ENCODE results near the gene SYT12. TPM values are rescaled to one million over a fixed set of nuclear protein-coding genes. Genes with fewer than 3 reads are reported as not detected.
A peak's percentile ranks its signal among the peaks of the same experiment; 100 is the strongest.

The SYT12 gene
- total and polyA plus RNA-seq, 5 experiments from 2014 or later = not detected

GRCh38 chr11:67024410-67024809, 1.5 kb downstream of the SYT12 start:
- Mint-ChIP-seq H3K4me3 (peak overlapping the region; percentile 45 to 89 (median 80)), H3K9me3 (no peaks in the 10 kb centered on the region), H3K4me1 (peaks cover 11 to 32% (median 30%) of the 10 kb centered on the region in 4 donors), H3K36me3 (no peaks in the 10 kb centered on the region), H3K27me3 (peaks cover 7 to 53% (median 29%) of the 10 kb centered on the region in 5 donors), H3K27ac (peak overlapping the region in 5 of 10 donors; percentile 27 to 94 (median 67))
- DNase-seq = peak in 8 of 10 donors; percentile 14 to 81 (median 63)
- peak; percentile 73 to 84 for ATAC-seq
- POLR2A ChIA-PET = no interaction called here

- Mint-ChIP-seq H3K27me3 (peaks cover 7 to 52% (median 27%) of the 10 kb centered on the region in 5 donors), H3K9me3 (no peaks in the 10 kb centered on the region), H3K36me3 (no peaks in the 10 kb centered on the region), H3K27ac (no peak overlapping the region), H3K4me3 (peak overlapping the region in 9 of 10 donors; percentile 13 to 89 (median 69)), H3K4me1 (peaks cover 11 to 32% (median 30%) of the 10 kb centered on the region in 4 donors)
- peak; percentile 2 to 8 for ATAC-seq
- POLR2A ChIA-PET = interaction anchor here (0.6 kb wide), 1 partner anchor 237 kb away, joined by 3 read pairs; no protein-coding TSS in a partner anchor
- peak in 1 of 10 donors; percentile 15 for DNase-seq
These were observed 2.0 kb downstream of the SYT12 start for GRCh38 chr11:67024966-67025365.

- H3K27me3 Mint-ChIP-seq = peaks cover 7 to 54% (median 25%) of the 10 kb centered on the region in 5 donors
- ATAC-seq (no peak), DNase-seq (no peak)
- peaks cover 11 to 32% (median 30%) of the 10 kb centered on the region in 4 donors for H3K4me1 Mint-ChIP-seq
- POLR2A ChIA-PET = interaction anchor here (0.6 kb wide), 1 partner anchor 238 kb away, joined by 3 read pairs; no protein-coding TSS in a partner anchor
- no peaks in the 10 kb centered on the region for H3K9me3 Mint-ChIP-seq
- H3K4me3 Mint-ChIP-seq = no peak overlapping the region
- no peaks in the 10 kb centered on the region for H3K36me3 Mint-ChIP-seq
- no peak overlapping the region for H3K27ac Mint-ChIP-seq
These were observed 2.8 kb downstream of the SYT12 start for GRCh38 chr11:67025750-67026149.

- H3K4me3 Mint-ChIP-seq = no peak overlapping the region
- H3K27me3 Mint-ChIP-seq = peaks cover 9 to 53% (median 19%) of the 10 kb centered on the region in 5 donors
- no peak for DNase-seq
- H3K4me1 Mint-ChIP-seq = peaks cover 11 to 32% (median 28%) of the 10 kb centered on the region in 4 donors
- POLR2A ChIA-PET = no interaction called here
- no peaks in the 10 kb centered on the region for H3K36me3 Mint-ChIP-seq
- no peak for ATAC-seq
- H3K9me3 Mint-ChIP-seq = no peaks in the 10 kb centered on the region
- no peak overlapping the region for H3K27ac Mint-ChIP-seq
These were observed 4.0 kb downstream of the SYT12 start for GRCh38 chr11:67026941-67027340.

GRCh38 chr11:67027483-67027930, 4.6 kb downstream of the SYT12 start:
- no peak overlapping the region for H3K27ac Mint-ChIP-seq
- POLR2A ChIA-PET = no interaction called here
- ATAC-seq (no peak), DNase-seq (no peak)
- H3K36me3 Mint-ChIP-seq = no peaks in the 10 kb centered on the region
- peaks cover 6 to 52% (median 16%) of the 10 kb centered on the region in 5 donors for H3K27me3 Mint-ChIP-seq
- peaks cover 11 to 28% (median 23%) of the 10 kb centered on the region in 4 donors for H3K4me1 Mint-ChIP-seq
- no peak overlapping the region for H3K4me3 Mint-ChIP-seq
- H3K9me3 Mint-ChIP-seq = no peaks in the 10 kb centered on the region

GRCh38 chr11:67027943-67028542, 5.1 kb downstream of the SYT12 start:
- H3K27me3 Mint-ChIP-seq = peaks cover 4 to 52% (median 15%) of the 10 kb centered on the region in 5 donors
- peaks cover 11 to 24% (median 21%) of the 10 kb centered on the region in 4 donors for H3K4me1 Mint-ChIP-seq
- ATAC-seq (no peak), DNase-seq (no peak)
- no peaks in the 10 kb centered on the region for H3K36me3 Mint-ChIP-seq
- H3K9me3 Mint-ChIP-seq = no peaks in the 10 kb centered on the region
- H3K27ac Mint-ChIP-seq = no peak overlapping the region
- no peak overlapping the region for H3K4me3 Mint-ChIP-seq
- POLR2A ChIA-PET = no interaction called here

- no peaks in the 10 kb centered on the region for H3K36me3 Mint-ChIP-seq
- ATAC-seq (no peak), DNase-seq (no peak)
- no peaks in the 10 kb centered on the region for H3K9me3 Mint-ChIP-seq
- H3K4me1 Mint-ChIP-seq = peaks cover 9 to 17% (median 14%) of the 10 kb centered on the region in 4 donors
- no peak overlapping the region for H3K4me3 Mint-ChIP-seq
- H3K27me3 Mint-ChIP-seq = peaks cover 4 to 54% (median 18%) of the 10 kb centered on the region in 5 donors
- H3K27ac Mint-ChIP-seq = no peak overlapping the region
- POLR2A ChIA-PET = no interaction called here
These were observed 6.2 kb downstream of the SYT12 start for GRCh38 chr11:67029146-67029545.

GRCh38 chr11:67030976-67031375, 8.0 kb downstream of the SYT12 start:
- Mint-ChIP-seq H3K4me3 (no peak overlapping the region), H3K9me3 (no peaks in the 10 kb centered on the region), H3K27ac (no peak overlapping the region), H3K36me3 (no peaks in the 10 kb centered on the region), H3K27me3 (peaks cover 4 to 46% (median 15%) of the 10 kb centered on the region in 5 donors), H3K4me1 (peaks cover 0 to 2% (median under 1%) of the 10 kb centered on the region in 4 donors)
- no peak for DNase-seq
- POLR2A ChIA-PET = no interaction called here
- ATAC-seq = no peak

- Mint-ChIP-seq H3K36me3 (no peaks in the 10 kb centered on the region), H3K9me3 (no peaks in the 10 kb centered on the region), H3K4me3 (no peak overlapping the region), H3K4me1 (peaks cover 0 to 2% (median under 1%) of the 10 kb centered on the region in 4 donors), H3K27me3 (peaks cover 4 to 46% (median 12%) of the 10 kb centered on the region in 5 donors), H3K27ac (no peak overlapping the region)
- ATAC-seq = no peak
- POLR2A ChIA-PET = no interaction called here
- DNase-seq = no peak
These were observed 9.0 kb downstream of the SYT12 start for GRCh38 chr11:67031791-67032561.

DNA sequence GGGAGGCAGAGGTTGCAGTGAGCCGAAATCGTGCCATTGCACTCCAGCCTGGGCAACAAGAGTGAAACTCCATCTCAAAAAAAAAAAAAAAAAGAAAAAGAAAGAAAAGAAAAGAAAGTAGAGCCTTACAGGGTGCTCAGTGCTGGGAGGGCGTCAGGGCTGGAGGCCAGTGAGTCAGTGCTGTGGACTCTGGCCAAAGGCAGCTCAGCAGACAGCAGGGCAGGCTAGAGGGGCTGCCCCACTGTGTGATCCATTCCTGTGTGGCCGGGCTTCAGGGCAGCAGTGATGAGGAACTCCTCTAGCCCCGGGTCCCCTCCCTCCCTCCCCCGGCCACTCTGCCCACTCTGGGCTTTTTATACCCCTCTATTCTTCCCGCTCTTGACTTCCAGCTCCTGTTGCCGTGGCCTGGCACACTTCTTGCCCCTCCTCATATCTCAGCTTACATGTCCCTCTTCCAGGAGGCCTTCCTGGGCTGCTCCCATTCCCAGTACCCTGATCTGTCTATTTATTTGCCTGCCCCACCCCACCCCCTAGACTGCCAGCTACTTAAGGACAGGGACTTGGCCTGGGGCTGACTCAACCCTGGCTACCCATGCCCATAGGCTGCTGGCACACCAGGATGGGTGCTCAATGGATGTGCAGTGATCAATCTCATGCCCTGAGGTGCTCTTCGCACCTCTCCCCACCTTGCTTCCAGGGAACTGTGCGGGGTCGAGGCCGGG, 10.1 kb downstream of the SYT12 start:
- H3K36me3 Mint-ChIP-seq = no peaks in the 10 kb centered on the region
- no peak for ATAC-seq
- H3K27me3 Mint-ChIP-seq = peaks cover 5 to 46% (median 12%) of the 10 kb centered on the region in 5 donors
- no peak overlapping the region for H3K4me3 Mint-ChIP-seq
- H3K27ac Mint-ChIP-seq = no peak overlapping the region
- no peak for DNase-seq
- POLR2A ChIA-PET = interaction anchor here (0.7 kb wide), 1 partner anchor 231 kb away, joined by 3 read pairs; no protein-coding TSS in a partner anchor
- peaks cover 0 to 2% (median under 1%) of the 10 kb centered on the region in 4 donors for H3K4me1 Mint-ChIP-seq
- H3K9me3 Mint-ChIP-seq = no peaks in the 10 kb centered on the region

GRCh38 chr11:67033661-67034166, 10.8 kb downstream of the SYT12 start:
- Mint-ChIP-seq H3K4me3 (no peak overlapping the region), H3K27ac (no peak overlapping the region), H3K36me3 (no peaks in the 10 kb centered on the region), H3K27me3 (peaks cover 5 to 46% (median 12%) of the 10 kb centered on the region in 5 donors), H3K9me3 (no peaks in the 10 kb centered on the region), H3K4me1 (peaks cover 0 to 2% (median under 1%) of the 10 kb centered on the region in 4 donors)
- DNase-seq (no peak), ATAC-seq (no peak)
- POLR2A ChIA-PET = no interaction called here

DNA sequence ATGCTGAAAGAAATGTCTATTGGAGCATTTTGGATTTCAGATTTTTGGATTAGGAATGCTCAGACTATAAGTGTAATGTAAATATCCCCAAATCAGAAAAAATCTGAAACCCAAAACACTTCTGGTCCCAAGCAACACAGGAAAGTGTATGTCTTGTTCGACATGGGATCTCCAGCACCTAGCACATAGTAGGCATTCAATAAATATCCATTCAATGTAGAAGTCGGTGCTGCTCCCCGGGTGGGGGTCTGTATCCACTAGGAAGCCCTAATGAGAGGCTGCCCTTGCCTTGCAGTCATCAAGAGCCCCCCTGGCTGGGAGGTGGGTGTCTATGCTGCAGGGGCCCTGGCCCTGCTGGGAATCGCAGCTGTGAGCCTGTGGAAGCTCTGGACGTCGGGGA, 11.4 kb downstream of the SYT12 start:
- Mint-ChIP-seq H3K9me3 (no peaks in the 10 kb centered on the region), H3K27ac (no peak overlapping the region), H3K27me3 (peaks cover 5 to 46% (median 12%) of the 10 kb centered on the region in 5 donors), H3K36me3 (no peaks in the 10 kb centered on the region), H3K4me3 (no peak overlapping the region), H3K4me1 (peaks cover 0 to 2% (median under 1%) of the 10 kb centered on the region in 4 donors)
- POLR2A ChIA-PET = no interaction called here
- no peak for ATAC-seq
- no peak for DNase-seq

Measured in naive thymus-derived CD8-positive, alpha-beta T cell (primary cell).